ENCODE results near the gene PARD6G. TPM values are rescaled to one million over a fixed set of nuclear protein-coding genes. Genes with fewer than 3 reads are reported as not detected.
"Not testable (repeated sequence)": the region's sequence is repeated elsewhere in the genome, so short reads cannot be mapped to it uniquely, and the experiment has no call there.

Gene PARD6G
- total RNA-seq, 1 experiment from 2014 or later: 6.1 TPM

DNA sequence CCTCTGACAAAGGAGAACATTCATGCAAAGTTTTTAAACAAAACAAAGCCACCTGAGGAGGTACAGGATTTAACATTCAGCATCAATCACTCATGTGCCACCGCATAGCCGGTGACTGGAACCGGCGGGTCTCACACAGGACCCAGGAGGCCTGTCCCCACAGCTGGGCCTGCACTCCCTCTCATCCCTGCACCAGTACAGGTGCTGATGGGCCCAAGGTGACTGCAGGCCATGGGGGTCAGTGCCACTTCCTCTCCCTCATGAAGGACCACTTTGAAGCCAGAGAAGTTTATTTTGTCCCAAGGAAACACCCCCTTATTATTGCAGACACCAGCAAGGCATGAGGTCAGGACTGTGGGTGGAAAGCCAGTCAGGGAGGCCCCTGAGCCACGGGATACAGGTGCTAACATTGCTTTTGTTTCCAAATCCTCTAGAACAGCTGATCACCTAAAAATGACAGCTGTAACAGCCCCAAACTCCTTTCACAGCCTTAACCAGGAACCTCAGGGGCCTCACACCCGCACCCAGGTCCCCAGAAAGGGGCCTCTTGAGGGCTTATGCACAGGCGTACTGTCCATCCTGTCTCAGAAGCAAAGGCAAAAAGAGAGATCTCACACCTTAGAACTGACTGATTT is 14.0 kb downstream of the PARD6G start:
- no peak overlapping the region for H3K4me3 ChIP-seq
- no peaks in the 10 kb centered on the region for H3K27me3 ChIP-seq (replicated peaks)
- no peak overlapping the region for H3K27ac ChIP-seq
- no peaks in the 10 kb centered on the region for H3K9me3 ChIP-seq (replicated peaks)
- no peaks in the 10 kb centered on the region for H3K4me1 ChIP-seq (replicated peaks)
- H3K36me3 ChIP-seq: no peaks in the 10 kb centered on the region
- no peak for DNase-seq (ENCODE audit: low read depth in 1 of 2, low spot score in 2 of 2)

DNA sequence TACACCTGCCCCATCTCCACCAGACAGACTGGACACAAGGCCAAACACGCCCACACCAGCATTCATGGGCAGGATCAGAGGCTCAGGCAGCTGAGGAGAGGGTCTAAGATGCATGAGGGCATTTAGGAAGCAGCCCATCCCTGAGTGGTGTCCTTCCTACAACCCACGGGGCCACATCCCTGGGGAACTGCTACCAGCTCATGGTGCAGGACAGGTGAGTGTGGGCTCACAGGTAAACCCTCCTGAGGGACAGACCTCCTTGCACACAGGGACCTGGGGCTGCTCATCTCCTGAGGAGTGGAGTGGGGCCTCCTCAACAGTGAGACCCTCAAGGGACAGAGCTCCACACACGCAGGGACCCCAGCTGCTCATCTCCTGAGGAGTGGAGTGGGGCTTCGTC is 14.6 kb downstream of the PARD6G start:
- Histone ChIP-seq H3K4me3 (no peak overlapping the region), H3K4me1 (replicated peaks) (no peaks in the 10 kb centered on the region), H3K9me3 (replicated peaks) (no peaks in the 10 kb centered on the region), H3K27me3 (replicated peaks) (no peaks in the 10 kb centered on the region), H3K27ac (no peak overlapping the region), H3K36me3 (no peaks in the 10 kb centered on the region)
- DNase-seq (ENCODE audit: low read depth in 1 of 2, low spot score in 2 of 2): no peak

DNA sequence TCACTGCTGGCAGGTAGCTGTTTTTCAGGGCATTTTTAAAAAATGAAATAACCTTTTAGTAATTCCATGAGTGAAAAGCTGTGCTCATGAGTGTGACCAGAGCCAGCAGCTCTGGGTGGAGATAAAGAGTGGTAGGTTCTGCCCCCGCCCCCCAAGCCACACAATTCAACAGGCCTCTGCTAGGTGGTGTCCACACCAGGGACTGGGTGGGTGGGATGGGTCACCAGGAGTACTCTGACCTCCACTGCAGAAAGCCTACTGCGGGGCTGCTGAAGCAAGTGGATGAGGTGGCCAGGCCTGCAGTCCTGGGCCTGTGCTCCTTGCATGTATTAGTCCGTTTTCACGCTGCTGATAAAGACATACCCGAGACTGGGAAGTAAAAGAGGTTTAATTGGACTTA is 15.3 kb downstream of the PARD6G start:
- Histone ChIP-seq H3K4me3 (no peak overlapping the region), H3K27ac (no peak overlapping the region), H3K27me3 (replicated peaks) (no peaks in the 10 kb centered on the region), H3K36me3 (no peaks in the 10 kb centered on the region), H3K4me1 (replicated peaks) (no peaks in the 10 kb centered on the region), H3K9me3 (replicated peaks) (no peaks in the 10 kb centered on the region)
- no peak for DNase-seq (ENCODE audit: low read depth in 1 of 2, low spot score in 2 of 2)

DNA sequence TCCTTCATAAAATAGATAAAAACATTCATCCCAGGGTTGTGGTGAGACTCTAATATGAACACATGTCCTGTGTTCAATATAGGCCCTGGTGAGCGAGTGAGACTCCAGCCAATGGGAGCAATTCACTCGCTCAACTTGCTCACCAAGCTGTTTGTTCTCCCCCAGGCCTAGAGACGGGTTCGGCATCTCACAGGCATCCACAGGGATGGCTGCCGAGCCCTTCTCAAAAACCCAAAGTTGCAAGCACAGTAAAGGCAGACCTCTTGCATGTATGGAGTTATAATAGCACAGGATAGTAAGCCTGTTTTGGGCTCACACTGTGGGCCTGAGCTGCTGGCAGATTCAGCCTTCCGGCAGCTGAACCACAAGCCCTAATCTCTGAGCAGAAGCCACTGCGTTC is 15.7 kb downstream of the PARD6G start:
- H3K4me3 ChIP-seq: no peak overlapping the region
- no peaks in the 10 kb centered on the region for H3K36me3 ChIP-seq
- H3K27ac ChIP-seq: no peak overlapping the region
- no peak for DNase-seq (ENCODE audit: low read depth in 1 of 2, low spot score in 2 of 2)
- no peaks in the 10 kb centered on the region for H3K9me3 ChIP-seq (replicated peaks)
- H3K27me3 ChIP-seq (replicated peaks): no peaks in the 10 kb centered on the region
- H3K4me1 ChIP-seq (replicated peaks): no peaks in the 10 kb centered on the region

GRCh38 chr18:80231151-80231550 is 16.2 kb downstream of the PARD6G start:
- Histone ChIP-seq H3K4me3 (no peak overlapping the region), H3K4me1 (replicated peaks) (no peaks in the 10 kb centered on the region), H3K27me3 (replicated peaks) (no peaks in the 10 kb centered on the region), H3K36me3 (no peaks in the 10 kb centered on the region), H3K9me3 (replicated peaks) (no peaks in the 10 kb centered on the region), H3K27ac (no peak overlapping the region)
- no peak for DNase-seq (ENCODE audit: low read depth in 1 of 2, low spot score in 2 of 2)

DNA sequence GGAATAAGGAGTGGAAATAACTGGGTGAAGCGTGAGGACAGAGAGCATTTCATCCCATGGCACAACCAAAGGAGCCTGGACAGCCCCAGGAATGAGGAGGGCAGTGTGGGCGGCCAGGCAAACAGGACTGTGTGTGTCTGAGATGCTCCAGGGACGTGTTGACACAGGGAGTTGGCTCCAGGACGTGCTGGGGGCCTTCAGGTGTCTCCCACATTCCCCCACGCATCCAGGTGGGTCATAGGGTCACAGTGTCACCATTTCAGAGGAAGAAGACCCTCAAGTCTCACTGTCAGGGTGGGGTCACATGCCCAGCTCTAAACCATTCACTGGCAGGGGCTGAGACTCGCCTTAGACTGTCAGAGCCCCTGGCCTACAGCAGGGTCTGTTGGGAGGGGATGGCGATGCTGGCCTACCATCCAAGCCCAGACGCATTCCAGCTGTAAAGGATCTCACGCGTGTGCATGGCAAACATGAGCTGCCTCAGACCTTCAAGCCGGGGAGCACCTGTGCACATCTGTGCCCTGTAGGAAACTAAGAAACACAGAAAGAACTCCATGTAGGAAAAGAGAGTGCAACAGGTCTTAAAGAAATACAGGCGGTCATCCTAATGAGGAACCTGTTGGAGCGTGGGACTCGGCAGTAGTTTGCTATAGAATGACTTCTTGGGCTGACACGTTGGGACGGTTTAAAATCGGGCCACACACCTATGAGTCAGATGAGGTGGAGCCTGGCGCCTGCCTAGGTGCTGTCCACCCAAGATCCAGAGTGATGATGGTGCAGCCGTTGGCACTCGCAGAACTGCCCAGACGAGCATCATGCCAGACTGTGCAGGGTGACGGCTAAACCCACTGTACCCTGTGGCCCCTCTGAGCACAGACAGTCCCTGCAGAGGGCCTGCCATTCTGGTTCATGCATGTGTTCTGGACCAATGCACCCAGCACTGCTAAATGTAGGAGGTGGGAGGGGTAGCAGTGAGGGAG is 17.3 kb downstream of the PARD6G start:
- Histone ChIP-seq H3K27me3 (replicated peaks) (no peaks in the 10 kb centered on the region), H3K4me3 (no peak overlapping the region), H3K27ac (no peak overlapping the region), H3K9me3 (replicated peaks) (no peaks in the 10 kb centered on the region), H3K36me3 (no peaks in the 10 kb centered on the region), H3K4me1 (replicated peaks) (no peaks in the 10 kb centered on the region)
- no peak for DNase-seq (ENCODE audit: low read depth in 1 of 2, low spot score in 2 of 2)

DNA sequence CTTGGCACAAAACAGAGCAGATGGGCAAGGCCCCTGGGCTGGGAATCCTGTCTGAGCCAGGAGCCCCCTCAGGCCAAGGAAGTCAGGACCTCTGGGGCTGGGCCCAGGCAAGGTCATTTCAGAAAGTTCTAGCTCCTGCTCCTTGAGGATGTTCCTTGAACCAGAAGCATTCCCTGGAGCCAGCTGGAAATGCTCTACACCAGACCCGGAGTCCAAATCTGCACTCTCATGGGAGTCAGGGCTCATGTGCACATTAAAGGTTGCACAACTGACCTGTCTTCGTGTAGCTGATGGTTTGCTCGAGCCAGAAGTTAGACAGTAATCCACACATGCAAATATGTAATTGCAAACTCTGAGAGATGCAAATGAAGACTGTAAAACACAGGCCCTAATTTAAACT is 18.0 kb downstream of the PARD6G start:
- H3K4me3 ChIP-seq: no peak overlapping the region
- no peak for DNase-seq (ENCODE audit: low read depth in 1 of 2, low spot score in 2 of 2)
- no peaks in the 10 kb centered on the region for H3K36me3 ChIP-seq
- no peak overlapping the region for H3K27ac ChIP-seq
- no peaks in the 10 kb centered on the region for H3K27me3 ChIP-seq (replicated peaks)
- no peaks in the 10 kb centered on the region for H3K4me1 ChIP-seq (replicated peaks)
- H3K9me3 ChIP-seq (replicated peaks): no peaks in the 10 kb centered on the region

DNA sequence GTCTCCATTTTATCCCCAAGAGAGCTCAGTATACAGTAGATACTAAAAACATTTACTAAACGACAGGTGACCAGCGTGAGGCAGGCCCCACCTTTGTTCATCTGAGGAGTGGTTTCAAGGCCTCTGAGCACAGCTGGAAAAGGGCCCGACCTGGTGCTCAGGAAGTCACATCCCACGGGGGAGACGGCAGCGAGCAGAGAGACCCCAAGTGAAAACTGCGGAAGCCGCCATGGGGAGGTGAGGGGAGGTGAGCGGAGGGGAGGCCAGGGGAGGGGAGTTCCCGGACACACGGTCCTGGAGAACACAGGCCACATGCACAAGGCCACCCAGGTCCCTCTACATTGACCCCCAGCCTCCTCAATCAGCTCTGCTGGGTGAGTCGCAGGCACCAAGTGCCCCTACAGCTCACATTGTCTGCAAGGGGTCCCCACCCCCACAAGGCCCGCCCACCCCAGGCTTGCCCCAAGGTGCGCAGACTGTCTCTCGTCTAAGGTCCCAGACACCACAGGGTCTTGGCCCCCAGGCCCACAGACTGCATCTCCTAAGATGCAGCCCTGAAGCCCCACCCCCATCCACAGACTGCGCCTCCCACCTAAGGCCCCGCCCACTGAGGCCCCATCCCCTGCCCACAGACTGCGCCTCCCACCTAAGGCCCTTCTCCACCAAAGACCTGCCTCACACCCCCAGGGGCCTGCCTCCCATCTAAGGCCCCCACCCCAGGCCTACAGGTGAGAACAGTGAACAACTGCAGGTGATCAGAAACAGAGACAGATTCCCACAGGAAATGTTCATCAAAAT is 19.1 kb downstream of the PARD6G start:
- H3K27ac ChIP-seq: no peak overlapping the region
- H3K4me3 ChIP-seq: no peak overlapping the region
- H3K4me1 ChIP-seq (replicated peaks): no peaks in the 10 kb centered on the region
- no peak for DNase-seq (ENCODE audit: low read depth in 1 of 2, low spot score in 2 of 2)
- H3K9me3 ChIP-seq (replicated peaks): no peaks in the 10 kb centered on the region
- H3K27me3 ChIP-seq (replicated peaks): no peaks in the 10 kb centered on the region
- H3K36me3 ChIP-seq: no peaks in the 10 kb centered on the region

DNA sequence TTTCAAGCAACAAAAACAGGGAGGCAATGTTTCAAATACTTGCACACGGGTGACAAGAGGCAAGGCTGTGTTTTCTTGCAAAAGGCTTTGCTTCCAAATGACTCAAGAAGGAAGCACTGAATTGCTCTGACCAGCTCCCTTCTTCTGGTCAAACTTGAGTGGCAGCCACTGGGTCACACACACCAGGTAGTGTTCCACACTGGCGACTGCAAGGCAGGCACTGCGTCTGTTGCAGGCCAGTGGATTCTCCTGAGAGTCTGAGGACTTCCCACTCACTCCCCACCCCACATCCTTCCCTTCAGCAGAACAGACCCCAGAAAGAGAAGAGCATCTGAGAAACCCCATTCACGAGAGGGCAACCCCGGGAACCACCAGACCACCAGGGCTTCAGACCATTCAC is 19.8 kb downstream of the PARD6G start:
- Histone ChIP-seq H3K4me3 (no peak overlapping the region), H3K27me3 (replicated peaks) (no peaks in the 10 kb centered on the region), H3K27ac (no peak overlapping the region), H3K9me3 (replicated peaks) (no peaks in the 10 kb centered on the region), H3K36me3 (no peaks in the 10 kb centered on the region), H3K4me1 (replicated peaks) (no peaks in the 10 kb centered on the region)
- no peak for DNase-seq (ENCODE audit: low read depth in 1 of 2, low spot score in 2 of 2)

- Histone ChIP-seq H3K4me1 (replicated peaks) (no peaks in the 10 kb centered on the region), H3K4me3 (no peak overlapping the region), H3K36me3 (no peaks in the 10 kb centered on the region), H3K27ac (no peak overlapping the region), H3K27me3 (replicated peaks) (no peaks in the 10 kb centered on the region), H3K9me3 (replicated peaks) (peaks cover 6% of the 10 kb centered on the region)
- DNase-seq (ENCODE audit: low read depth in 1 of 2, low spot score in 2 of 2): no peak
Measured at GRCh38 chr18:80225685-80226084, 21.6 kb downstream of the PARD6G start.

DNA sequence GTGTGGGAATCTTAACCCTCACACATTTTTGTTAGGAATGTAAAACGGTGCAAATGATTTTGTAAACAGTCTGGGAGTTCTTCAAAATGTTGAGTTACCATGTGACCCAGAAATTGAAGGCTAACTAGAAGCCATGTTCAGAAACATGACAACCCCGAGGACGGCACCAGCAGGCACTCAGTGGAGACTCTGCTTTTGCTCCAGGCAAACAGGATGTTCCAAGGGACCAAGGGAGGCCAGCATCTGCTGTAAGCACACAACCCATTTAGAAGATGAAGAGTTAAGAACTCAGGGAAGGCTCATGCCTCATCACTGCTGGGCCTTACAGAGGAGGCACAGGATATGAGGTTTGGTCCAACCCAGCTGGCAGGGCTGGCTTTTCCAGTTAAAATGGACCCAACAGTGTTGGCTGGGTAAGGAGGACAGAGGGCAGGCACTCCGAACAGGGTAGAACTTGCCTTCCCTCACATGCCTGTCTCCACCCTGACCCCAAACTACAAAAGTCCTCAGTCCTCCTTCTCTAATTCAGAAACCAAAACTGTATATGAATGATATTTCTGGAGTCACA is 23.6 kb downstream of the PARD6G start:
- DNase-seq (ENCODE audit: low read depth in 1 of 2, low spot score in 2 of 2): no peak
- Histone ChIP-seq H3K27me3 (replicated peaks) (no peaks in the 10 kb centered on the region), H3K4me3 (no peak overlapping the region), H3K27ac (no peak overlapping the region), H3K9me3 (replicated peaks) (peaks cover 6% of the 10 kb centered on the region), H3K4me1 (replicated peaks) (no peaks in the 10 kb centered on the region), H3K36me3 (no peaks in the 10 kb centered on the region)

GRCh38 chr18:80219488-80219887 is 27.8 kb downstream of the PARD6G start:
- H3K27ac ChIP-seq, H3K4me3 ChIP-seq: not testable (repeated sequence)

DNA sequence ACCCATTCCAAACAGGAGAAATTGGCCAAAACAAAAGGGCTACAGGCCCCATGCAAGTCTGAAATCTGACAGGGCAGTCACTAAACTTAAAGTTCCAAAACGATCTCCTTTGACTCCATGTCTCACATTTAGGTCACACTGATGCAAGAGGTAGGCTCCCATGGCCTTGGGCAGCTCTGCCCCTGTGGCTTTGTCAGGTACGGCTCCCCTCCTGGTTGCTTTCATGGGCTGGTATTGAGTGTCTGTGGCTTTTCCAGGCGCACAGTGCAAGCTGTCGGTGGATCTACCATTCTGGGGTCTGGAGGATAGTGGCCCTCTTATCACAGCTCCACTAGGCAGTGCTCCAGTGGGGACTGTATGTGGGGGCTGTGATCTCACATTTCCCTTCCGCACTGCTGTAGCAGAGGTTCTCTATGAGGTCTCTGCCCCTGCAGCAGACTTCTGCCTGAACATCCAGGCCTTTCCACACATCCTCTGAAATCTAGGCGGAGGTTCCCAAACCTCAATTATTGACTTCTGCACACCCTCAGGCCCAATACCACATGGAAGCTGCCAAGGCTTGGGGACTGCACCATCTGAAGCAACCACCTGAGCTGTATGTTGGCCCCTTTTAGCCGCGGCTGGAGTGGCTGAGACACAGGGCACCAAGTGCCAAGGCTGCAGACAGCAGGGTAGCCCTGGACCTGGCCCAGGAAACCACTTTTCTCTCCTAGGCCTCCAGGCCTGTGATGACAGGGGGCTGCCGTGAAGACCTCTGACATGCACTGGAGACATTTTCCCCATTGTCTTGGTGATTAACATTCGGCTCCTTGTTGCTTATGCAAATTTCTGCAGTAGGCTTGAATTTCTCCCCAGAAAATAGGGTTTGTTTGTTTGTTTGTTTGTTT is 28.7 kb downstream of the PARD6G start:
- Histone ChIP-seq H3K27ac (no peak overlapping the region), H3K9me3 (replicated peaks) (peaks cover 6% of the 10 kb centered on the region)
- no peak for DNase-seq (ENCODE audit: low read depth in 1 of 2, low spot score in 2 of 2)

More at GRCh38 chr18:80219488-80219887, 27.8 kb downstream of the PARD6G start:
- not testable (repeated sequence) for DNase-seq (ENCODE audit: low read depth in 1 of 2, low spot score in 2 of 2); H3K9me3 ChIP-seq (replicated peaks); H3K4me1 ChIP-seq (replicated peaks); H3K36me3 ChIP-seq; H3K27me3 ChIP-seq (replicated peaks)

More for the DNA sequence above, 28.7 kb downstream of the PARD6G start:
- Histone ChIP-seq H3K36me3 (no peaks in the 10 kb centered on the region), H3K27me3 (replicated peaks) (no peaks in the 10 kb centered on the region), H3K4me1 (replicated peaks) (no peaks in the 10 kb centered on the region), H3K4me3 (no peak overlapping the region)
